EL (cell line): ENCODE data around the gene COL4A3.

ENCODE experiments used
- DNase-seq: peaks from one replicate; pipeline ENCODE4 v3.0.0-alpha.2; 2016

The COL4A3 gene

DNA sequence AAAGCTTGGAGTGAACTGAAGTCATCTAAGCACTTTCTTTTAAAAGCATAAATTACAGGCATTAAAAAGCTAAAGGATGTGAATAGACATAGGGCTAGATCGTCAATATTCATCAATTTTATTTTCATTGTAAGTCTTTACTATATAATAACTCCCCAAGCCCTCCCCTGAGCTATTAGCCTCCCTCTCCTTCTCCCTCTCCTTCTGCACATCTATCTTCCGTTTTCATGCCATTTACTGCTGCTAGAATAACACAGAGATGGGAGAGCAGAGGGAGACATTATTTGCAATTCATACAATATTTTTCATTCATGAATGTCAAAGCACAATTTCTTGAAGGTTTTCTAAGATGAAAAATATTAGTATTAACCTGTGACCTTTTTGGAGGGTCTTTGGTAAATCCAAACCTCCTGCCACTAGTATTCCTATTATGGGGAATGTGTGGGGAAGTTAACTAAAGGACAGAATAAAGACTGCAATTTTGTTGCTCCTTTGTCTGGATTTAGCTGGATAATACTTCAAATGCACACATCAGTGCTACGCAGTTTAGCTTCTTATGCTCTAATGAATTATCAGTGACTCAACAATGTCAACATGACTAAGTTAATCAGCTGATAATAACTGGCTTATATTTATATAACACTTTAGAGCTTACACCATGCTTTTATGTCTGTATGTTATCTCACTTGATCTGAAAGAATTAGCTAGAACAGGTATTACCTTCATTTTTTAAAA, 132.4 kb downstream of the COL4A3 start:
- no peak for DNase-seq

DNA sequence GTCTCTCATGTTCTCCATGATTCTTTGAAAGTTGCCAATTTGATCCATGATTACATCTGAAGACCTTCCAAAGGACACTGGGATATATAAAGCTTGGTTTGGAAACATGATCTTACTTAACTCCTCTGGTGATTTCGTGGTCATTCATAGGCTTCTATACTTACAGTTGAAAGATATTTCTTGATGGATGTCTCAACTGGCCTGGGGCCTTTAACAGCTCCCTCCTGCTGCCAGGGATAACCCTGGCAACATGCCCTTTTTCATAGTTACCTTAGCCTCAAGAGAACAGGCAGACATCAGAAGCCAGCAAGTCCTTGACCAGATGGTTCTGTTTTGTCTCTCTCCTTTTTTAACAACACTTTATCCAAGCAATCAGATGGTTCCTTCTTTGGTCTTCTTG, 137.1 kb downstream of the COL4A3 start:
- DNase-seq, result no peak

DNA sequence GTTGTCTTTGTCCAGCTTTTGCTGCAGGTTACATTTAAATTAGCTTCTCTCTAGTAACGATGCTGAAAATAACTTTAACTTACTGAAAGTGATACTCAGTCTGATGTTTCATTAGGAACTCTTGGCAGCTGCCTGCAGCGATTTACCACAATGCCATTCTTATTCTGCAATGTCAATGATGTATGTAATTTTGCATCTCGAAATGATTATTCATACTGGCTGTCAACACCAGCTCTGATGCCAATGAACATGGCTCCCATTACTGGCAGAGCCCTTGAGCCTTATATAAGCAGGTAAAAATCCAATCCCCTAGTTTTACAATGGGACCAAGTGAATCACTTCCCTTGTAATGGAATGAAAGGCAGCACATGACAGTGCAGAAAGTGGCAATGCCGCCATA, 144.4 kb downstream of the COL4A3 start:
- DNase-seq, result peak; percentile 4

DNA sequence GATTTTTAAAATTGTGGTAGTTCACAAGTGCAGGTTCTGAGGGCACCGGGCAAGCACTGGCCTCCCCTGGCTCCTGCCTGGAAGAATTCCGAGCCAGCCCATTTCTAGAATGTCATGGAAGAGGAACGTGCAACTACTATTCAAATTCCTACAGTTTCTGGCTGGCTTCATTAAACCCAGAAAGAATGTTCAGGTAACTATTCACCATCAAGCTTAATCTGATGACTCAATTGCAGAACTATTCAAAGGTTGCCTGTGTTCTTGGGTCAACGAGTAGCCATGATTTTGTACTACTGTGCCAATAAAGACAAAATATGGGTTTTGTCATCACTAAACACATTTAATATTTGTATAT, 146.3 kb downstream of the COL4A3 start:
- no peak for DNase-seq

DNA sequence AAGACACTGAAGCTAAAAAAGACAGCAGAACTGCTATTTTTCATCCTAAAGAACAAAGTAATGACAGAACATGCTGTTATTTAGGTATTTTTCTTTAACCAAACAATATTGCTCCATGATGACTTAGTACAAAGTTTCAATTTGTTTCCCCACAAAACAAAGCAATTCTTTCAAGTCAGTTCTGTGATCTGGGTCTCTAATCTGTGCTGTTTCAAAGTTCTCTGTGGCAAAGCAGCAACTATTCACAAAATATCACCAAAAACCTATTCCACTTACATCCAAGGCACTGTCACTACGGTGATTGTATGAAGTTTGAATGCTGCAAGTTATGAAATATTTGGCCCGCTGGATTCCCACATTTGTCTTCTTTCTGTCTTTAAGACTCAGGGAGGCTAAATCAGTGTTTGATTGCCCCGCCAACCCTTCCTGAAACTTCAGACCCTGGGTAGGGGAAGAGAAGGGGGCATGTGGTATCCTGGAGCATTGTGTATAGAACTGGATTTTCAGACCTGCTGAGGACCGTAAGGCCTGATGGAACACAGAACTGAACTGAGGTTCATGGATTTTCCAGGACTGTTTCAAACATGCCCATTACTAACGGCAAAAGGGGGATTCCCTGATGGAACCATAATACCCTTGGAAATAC, 147.6 kb downstream of the COL4A3 start:
- DNase-seq, result no peak

DNA sequence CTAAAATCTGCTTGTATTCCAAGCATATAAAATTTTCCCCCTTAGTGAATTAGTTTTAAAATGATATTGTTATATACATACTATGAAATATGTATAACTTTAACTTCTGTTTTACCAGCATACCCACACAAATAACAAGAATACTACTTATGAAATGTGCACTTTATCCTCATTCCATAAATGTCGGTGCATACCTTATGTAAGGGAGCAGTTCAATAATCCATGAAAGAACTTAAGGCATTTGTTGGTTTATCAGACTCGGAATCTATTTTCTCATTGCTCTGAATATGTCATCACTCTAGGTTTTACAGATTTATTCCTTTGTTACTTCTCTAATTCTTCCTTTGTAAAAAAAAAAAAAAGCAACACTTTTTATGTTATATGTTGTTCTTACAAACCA, 148.2 kb downstream of the COL4A3 start:
- no peak for DNase-seq

DNA sequence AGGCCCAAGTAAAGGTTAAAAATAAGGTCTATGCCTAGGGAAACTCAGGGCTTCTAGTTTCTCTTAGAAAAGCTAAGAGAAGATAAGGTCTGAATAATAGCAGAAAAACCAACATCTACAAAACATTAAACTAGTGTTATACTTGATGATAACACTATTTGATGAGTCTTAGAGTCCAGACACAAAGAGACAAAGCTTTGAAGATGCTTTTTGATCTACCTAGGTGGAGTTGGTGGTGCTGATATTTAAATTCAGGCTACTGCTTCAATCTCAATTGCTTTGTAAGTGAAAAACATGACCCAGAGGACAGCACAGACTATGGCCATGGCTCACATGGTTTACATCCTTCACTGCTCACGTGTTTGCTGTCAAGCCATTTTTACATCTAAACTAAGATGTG, 148.9 kb downstream of the COL4A3 start:
- DNase-seq, result no peak

DNA sequence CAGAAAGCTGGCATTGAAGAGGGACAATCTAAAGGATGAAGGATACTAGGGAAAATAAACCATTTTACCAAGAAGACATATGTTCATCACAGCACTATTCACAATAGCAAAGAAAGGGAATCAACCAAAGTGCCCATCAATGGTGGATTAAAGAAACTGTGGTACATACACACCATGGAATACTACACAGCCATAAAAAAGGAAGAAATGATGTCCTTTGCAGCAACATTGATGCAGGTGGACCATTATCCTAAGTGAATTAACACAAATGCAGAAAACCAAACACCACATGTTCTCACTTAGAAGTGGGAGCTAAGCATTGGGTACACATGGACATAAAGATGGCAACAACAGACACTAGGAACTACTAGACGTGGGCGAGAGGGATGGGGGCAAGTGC, 153.4 kb downstream of the COL4A3 start:
- DNase-seq, result no peak

DNA sequence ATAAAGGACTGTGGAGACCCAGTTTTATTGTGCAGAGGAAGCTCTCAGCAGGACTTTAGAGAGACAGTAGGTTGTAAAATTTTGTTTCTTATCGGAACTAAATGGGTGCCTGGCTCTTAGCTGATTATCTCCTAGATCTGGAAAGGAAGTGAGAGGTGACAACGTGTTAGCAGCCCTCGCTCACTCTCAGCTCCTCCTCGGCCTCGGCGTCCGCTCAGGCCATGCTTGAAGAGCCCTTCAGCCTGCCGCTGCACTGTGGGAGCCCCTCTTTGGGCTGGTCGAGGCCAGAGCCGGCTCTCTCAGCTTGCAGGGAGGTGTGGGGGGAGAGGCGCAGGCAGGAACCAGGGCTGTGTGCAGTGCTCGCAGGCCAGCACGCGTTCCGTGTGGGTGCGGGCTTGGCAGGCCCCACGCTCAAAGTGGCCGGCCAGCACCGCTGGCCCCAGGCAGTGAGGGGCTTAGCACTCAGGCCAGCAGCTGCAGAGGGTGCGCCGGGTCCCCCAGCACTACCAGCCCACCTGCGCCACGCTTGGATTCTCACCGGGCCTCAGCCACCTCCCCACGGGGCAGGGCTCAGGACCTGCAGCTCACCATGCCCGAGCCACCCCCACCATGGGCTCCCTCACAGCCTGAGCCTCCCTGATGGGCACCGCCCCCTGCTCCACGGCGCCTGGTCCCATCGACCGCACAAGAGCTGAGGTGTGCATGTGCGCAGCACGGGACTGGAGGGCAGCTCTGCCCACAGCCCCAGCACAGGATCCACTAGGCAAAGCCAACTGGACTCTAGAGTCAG, 156.1 kb downstream of the COL4A3 start:
- no peak for DNase-seq

DNA sequence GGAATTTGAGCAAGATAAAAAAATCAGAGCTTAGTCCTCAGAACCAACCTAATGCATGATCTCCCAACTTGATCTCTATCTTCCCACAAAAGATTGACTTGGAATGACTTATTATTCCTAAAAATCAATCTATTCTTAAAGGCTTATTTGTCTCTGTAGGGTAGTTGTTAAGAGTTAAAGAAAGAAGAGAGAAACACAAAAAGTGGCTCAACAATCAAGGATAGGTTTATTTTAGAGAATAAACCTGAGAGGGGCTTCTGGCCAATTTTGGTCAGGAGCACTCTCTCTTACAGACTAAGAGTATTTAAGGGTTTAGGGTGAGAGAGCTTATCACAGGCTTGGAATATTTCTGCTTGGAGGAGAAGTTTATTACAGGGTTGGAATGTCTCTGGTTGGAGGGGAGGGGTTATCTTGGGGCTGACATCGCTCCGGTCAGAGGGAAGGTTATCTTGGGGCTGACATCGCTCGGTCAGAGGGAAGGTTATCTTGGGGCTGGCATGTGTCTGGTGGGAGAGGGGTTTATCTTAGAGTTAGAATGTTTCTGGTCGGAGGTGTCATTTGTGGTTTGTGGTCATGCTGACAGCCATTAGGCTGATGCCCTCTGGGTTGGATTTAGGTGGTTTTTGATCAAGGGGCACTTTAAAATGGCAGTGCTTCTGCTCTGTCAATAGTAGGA, 158.2 kb downstream of the COL4A3 start:
- DNase-seq, result no peak

DNA sequence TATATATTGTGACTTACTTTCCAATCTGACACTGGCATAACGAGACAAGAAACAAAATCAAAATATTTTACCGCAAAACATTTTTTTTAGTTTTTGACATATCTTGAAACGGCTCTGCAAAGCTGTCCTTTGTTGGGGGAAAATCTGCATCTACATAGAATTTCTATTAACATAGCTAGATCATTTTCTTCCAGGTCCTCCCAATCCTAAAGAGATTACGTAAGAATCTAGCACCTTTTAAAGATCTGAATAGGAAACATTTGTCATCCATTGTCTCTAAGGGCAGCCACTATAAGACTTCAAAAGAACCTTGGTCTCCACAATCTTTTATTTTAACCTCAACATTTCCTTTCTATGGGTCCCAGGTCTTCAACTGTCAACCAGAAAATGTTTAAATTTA, 159.4 kb downstream of the COL4A3 start:
- DNase-seq, result no peak

DNA sequence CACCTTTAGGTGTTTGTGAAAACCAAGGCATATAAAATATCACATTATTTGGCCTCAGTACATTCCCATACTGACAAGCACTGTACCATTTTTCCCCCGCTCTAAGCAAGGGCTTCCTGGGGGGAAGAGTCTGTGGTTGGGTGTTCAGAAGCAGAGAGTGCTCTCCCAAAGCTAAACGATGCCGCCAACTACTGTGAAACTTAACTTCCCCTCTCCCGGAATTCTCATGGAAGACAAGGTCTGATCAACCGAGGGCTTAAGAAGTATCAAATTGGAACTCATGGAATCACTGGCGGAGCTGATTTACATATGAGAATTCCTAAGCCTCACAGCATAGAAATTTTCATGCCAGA, 160.2 kb downstream of the COL4A3 start:
- no peak for DNase-seq

DNA sequence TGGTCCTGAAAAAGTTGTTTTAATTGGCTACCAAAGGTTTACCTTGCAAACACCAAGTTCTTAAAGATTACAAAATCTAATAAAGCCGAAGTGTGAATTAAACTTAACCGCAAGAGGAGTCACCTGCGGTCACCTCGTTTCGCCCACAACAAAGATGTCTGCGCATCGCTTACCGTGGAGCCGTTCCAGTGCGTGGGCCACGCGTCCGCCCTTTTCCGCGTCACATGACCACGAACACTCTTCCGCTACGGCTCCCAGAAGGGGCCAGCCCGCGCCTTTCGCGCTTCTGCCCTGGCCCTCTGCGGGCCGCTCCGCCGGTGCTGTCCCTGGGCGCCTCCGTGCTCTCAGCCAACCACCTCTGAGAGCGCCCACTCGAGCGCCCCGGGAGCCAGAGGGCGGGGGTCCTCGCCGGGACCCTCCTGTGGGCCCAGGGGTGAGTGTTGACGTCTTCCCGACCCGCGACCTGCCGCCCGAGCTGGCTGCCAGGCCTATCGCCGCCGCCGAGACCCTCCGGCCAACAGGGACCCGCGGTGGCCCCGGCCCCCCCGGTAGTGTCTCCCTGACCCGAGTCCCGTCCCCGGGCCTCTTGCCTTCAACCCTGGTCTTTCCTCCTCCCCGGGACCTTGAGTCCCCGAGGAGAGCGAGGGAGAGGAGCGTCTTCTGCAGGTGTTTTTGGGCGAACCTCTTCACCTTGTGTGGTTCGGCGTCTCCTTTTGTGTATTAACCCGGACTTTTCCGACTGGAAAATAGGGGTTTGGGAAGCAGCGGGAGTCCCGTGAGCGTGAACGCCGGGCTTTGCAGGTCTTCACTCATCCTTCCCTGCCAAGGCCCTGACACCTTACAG, 160.8 kb downstream of the COL4A3 start, which contains the start of gene MFF:
Gene MFF (plus strand): TSS at position 257 of the 844 bp plus-strand sequence. CDS start 5,415 bp downstream, outside the sequence.
- DNase-seq, result peak; percentile 90

DNA sequence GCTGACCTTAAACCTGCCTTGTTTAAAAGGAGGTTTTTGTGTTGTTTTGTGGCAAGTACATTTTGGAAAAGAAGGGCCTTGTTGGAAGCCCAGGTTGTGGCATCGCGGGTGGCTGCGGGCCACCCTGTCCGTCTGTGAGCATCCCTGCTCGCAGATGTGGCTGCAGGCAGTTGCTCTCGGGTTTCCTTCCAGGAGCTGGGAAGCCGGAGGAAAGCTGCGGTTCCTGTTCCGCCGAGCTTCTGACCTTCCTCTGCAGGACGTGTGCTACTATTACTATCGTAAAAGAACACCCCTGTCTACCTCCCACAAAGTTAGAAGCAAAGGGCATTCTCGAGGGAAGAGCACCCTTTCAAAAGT, 161.4 kb downstream of the COL4A3 start:
- peak; percentile 62 for DNase-seq

DNA sequence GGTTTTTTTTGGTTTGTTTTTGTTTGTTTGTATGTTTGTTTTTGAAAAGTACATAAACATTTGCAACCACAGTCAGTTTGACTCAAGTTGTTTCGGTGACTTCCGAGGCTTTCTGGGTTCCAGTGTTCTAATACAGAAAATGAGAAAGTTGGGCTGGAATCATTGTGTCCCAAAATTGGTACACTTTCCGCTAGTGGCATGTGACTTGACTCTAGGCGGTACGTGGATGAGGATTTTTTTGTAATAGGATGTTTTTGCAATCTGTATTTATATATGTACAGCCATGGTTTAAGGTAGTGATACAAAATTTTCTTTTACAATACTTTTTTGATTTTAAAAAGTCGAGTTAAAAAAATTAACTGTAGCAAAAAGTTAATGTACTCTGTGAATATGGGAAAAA, 162.4 kb downstream of the COL4A3 start:
- DNase-seq, result no peak

DNA sequence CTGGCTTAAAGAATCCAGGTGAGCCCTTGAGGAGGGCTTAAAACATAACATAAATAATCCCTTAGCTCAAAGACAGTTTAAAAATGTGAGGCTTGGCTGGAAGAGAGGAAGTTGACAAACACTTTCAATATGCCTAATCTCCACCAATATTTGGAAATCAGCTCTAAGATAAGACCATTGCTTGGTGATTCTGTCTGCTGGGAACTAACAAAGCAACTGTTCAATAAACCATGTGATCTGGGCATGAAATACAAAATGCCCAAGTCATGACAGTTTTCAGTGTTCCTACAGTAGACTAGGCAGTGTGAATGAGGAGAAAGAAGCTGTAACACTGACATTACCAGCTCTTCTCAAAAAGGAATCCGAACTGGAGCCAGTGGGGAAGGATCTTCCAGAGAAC, 171.3 kb downstream of the COL4A3 start:
- no peak for DNase-seq

DNA sequence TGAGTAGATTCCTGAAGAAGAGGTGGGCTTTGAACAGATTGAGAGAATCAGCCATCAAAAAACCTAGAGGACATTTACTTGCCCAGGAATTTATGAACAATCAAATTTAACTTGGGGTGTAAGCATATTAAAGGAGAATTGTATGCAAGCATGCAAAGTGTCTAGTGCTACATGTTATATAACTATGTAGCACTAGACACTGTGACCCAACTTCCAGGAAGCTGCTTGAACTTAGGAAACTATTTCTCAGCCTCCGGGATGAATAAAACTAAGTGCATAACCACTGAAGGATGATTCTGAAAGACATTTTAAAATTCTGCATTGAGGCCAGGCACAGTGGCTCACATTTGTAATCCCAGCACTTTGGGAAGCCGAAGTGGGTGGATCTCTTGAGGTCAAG, 173.0 kb downstream of the COL4A3 start:
- no peak for DNase-seq

DNA sequence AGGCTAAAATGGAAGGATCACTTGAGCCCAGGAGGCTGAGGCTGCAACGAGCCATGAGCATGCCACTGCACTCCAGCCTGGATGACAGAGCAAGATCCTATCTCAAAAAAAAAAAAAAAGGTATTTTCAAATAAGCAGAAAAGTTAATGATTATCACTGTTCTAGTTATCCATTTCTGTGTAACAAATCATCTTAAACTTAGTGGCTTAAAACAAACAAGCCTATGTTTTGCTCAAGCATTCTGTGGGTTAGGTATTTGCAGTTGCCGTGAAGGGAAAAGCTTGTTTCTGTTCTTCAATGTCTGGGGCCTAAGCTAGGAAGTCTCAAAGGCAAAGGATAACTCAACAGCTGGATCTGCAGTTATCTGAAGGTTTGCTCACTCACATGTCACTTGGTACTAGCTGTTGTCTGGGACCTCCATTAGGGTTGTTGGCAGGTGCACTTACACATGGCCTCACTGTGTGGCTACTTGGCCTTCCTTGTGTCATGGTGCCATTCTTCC, 174.7 kb downstream of the COL4A3 start:
- DNase-seq, result no peak

DNA sequence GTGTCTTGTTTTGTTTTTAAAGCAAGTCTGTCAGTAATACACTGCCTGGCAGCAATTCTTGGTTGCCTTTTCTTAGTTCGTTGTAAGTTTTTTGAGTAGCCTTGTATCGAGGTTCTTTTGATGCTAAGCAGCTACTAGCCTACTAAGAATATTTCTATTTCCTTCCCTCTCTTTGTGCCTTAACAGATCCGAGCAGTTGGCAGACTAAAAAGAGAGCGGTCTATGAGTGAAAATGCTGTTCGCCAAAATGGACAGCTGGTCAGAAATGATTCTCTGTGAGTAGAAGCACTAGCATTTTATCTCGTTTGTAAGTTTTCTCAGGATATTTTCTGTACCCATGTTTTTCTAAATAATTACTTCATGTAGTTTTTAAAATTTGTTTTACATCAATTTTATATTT, 175.7 kb downstream of the COL4A3 start:
- DNase-seq, result no peak

DNA sequence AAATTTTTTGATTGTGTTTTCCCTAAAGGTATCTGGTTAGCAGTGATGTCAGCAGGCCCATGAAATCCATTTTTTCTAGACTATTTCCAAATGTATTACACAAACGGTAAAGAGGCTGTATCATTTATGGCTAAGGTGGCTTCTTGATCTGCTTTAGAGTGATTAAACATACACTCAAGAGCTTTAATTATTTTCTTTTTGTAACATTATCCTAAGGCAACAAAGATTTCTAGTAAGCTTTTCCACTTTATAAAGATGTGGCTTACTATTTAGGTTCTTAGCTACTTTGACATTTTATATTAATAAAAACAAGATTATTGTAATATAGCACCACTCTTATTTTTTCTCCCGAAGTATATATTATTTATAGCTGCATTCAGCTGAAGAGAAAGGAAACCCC, 177.1 kb downstream of the COL4A3 start:
- no peak for DNase-seq

DNA sequence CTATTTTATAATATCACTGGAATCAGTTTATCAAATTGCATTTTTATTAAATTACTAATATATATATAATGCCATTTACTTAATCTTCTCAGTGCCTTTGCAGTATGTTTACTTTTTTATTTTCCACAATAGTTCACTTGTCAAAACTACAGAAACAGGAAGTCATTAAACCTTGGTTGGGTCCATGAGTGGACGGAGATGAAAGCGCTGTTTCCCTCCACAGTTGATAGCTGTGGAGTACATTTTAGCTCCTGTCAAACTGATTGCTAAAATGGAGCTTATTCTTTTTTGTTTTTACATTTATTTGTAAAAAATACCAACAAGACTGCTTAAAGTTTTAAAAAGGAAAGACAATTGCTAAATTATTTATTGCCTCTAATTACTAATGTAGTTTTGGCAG, 179.8 kb downstream of the COL4A3 start:
- no peak for DNase-seq

DNA sequence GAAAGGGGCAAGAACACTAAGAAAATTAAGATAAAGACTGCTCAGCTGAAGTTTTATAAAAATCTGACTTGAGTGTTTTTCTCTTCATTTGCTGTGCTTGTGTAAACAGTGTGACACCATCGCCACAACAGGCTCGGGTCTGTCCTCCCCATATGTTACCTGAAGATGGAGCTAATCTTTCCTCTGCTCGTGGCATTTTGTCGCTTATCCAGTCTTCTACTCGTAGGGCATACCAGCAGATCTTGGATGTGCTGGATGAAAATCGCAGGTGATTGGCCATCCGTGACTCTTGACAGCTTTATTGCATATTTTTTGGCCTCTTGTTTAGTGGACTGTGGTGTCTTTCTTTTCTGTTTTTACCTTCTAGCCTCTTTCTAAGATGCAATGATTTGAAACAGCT, 182.7 kb downstream of the COL4A3 start:
- no peak for DNase-seq

DNA sequence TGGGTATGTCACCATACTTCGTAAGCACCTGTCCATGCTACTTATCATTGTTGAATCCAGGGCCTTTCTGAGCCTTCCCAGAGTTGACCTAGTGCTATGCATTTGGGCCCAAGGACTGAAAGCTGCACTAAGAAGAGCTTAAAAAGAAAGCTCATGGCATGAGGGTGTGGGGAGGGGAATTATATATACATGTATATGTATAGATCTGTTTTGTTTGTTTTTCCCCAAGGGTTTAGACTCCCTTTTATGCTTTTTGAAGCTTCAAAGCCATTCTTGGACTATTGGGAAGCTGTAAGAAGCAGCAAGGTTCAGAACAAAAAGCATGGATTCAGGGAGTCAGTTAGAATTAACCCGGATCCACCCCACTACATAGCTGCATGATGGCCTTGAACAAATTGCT, 183.9 kb downstream of the COL4A3 start:
- DNase-seq, result no peak
